Measurements from ENCODE around the gene PLEKHS1.

Gene PLEKHS1

GRCh38 chr10:113751181-113751732 lies at the start of gene PLEKHS1:
TSS of gene PLEKHS1 (plus strand) at chr10:113751682. CDS start at chr10:113755278, 3,596 bp downstream.
- DNase-seq: no peak

DNA sequence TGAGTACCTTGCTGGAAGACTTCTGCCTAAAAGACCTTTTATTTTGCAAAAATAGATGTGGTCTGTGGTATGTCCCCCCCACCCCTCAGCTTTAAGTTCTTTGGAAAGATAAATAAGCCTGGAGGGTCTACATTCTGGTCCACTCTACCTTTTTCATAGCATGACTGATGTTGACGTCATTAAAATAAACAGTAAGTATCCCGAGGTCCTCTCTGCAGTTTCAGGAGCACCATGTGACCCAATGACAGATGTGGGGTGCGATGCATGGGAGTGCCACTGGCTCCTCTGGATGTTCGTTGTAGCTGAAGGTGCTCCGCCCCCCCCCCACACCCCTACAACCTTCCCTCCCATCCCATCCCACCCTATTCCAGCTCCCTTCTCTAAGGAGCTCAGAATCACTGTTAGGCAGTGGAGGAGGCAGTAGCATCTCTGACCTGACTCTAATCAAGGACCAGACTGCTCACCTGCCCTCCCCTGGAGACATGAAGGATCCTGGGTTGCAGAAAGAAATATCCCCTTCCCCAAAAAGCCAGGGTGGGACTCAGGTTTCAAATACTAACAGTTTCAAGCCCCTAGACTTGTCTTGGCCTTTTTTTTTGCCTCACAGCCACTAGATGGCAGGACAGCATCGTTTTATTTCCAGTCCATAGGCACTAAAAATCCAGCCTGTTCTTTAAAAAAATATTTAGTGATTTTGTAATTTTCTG lies 46.7 kb upstream of the PLEKHS1 start:
- no peak for DNase-seq

DNA sequence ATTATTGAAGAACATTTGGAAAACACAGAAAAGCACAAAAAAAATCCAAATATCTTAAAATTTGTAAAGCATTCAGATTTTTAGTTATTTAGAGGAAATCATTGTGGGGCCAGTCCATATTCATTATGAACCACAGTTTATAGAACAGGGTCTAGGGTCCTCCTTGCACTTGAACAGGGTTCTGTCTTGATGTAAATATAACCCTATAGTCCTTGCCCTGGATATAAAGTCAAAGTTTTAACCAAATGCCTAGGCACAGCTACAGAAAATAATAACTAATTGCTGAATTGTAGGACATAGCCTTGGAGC lies 46.2 kb upstream of the PLEKHS1 start:
- DNase-seq: no peak

DNA sequence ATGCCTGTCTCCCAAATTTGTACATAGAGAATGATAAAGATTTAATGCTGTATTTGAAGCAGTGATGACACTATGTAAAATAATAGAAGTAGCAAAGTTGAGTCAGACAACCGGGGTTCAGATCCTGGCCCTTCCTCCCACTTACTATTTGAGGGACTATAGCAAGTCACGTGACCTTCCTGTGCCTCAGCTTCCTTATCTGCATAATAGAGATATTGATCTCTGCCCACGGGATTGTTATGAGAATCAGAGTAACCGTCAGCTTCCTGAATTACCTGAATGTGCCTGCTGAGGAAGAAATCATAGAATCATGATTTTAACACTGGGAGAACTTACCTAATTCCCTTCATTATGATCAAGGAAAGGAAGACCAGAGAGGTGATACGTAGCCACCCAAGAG lies 44.9 kb upstream of the PLEKHS1 start:
- DNase-seq: no peak

- no peak for DNase-seq
These were observed 42.8 kb upstream of the PLEKHS1 start for GRCh38 chr10:113708640-113709039.

DNA sequence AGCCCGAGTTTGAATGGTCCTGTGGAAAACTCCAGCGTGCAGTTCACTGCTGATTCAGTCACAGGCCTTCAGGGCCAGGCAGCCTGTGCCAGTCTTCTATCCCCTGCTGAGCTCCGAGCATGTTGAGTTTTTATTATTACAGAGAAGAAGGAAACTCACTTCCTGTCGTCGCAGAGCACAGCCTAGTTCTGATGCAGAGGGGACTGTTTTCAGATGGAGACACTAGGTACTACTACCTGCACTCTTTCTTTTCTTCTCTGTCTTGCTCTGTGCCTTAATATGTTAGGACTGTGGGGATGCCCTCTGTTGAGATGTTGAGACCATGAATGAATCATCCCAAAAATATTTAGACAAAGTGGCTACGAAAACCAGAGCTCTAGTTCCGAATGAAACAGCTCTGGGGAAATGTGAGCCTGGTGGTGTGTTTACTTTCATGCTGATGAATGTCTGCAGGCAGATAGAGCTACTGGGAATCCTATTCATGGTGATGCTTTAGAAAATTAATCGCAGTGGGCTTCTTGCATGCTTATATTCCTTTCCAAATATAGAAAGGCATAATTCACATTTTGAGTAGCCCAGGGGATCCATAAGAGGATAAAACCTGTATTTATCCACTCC lies 42.2 kb upstream of the PLEKHS1 start:
- no peak for DNase-seq

DNA sequence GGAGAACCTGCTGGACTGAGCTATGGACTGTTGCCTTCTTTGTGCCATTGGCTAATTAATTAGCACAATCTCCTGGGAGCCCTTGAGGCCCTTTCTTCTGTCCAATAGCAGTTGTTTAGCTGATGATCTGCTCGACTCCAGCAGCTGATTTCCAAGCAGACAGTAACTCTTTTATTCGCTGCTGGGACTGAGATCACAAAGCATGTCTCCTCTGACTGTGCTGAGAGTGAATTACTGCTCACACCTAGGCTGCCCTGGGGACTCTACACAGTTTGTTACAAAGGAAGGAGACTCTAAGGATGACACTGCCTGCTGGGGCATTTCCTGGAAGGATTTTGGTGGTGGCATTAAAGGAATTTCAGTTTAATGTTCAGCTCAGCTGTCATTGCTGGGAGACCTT lies 40.3 kb upstream of the PLEKHS1 start:
- DNase-seq: no peak

- DNase-seq: no peak
These were observed 39.5 kb upstream of the PLEKHS1 start for GRCh38 chr10:113712024-113712423.

- no peak for DNase-seq
These were observed 38.5 kb upstream of the PLEKHS1 start for GRCh38 chr10:113712755-113713639.

- no peak for DNase-seq
These were observed 37.9 kb upstream of the PLEKHS1 start for GRCh38 chr10:113713640-113713982.

DNA sequence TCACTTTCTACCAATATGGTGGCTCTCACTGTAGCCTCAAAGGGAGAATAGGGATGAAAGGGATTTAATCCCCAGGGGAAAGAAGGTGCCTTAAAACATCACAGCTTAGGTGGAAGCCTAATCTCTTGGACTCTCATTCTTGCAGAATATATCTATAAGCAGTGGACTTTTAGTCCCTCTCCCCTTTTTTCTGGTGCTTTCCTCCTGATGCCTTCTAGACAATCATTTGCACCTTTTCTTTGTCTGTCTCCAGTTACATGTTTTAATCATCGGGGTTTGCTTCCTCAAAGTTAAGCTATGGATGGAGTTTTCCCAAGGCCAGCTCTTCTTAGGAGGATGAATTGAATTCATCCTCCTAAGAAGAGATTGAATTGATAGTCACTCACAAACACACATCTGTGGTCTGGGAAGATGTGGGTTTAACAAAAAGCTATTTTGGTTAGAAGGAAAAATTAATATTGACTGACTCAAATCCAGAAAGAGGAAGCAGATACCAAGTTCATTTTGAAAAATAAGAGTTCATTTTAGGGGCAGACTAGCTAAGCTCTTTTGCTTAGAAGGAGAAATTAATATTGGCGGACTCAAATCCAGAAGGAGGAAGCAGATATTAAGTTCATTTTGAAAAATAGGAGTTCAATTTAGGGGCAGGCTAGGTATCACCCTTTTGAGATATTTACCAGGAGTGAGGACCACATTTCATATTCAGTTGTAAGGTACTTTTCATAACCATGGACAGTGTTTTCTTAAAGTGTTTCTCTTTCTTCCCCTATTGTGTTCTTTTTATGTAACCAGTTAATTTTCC lies 35.2 kb upstream of the PLEKHS1 start:
- no peak for DNase-seq

GRCh38 chr10:113718969-113719822 lies 32.3 kb upstream of the PLEKHS1 start:
- no peak for DNase-seq

DNA sequence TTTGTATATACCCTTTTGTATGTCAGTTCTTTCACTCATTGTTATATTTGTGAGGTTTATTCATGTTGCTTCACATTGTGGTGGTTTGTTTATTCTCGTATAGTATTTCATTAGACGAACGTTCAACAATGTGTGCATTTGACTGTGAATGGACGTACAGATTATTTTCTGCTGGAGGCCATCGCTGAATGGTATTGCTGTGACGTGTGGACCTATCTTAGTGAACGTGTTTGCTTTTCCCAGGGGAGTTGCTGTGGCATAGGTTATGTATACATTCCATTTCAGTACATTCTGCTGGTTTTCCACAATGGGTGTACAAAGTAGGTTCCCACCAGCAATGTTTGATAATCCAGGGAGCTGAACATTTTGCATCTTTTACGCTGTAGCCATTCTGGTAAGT lies 31.1 kb upstream of the PLEKHS1 start:
- no peak for DNase-seq

GRCh38 chr10:113732160-113732881 lies 19.2 kb upstream of the PLEKHS1 start:
- DNase-seq: no peak

DNA sequence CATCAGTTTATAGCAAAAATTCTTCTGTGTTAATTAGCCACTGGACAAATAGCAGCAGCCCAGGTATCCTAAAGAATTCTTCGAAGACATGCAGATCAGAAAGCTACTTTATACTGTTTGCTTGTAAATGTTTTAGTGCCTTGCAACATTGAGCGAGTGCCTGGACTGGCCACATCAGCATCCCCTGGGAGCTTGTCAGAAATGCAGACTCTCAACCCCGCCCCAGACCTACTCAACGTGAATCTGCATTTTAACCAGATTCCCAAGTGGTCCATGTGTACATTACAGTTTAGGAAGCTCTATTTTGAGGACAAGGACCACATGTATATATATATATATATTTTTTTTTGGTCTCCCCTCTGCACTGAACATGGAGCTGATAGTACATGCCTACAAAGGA lies 18.5 kb upstream of the PLEKHS1 start:
- DNase-seq: no peak

DNA sequence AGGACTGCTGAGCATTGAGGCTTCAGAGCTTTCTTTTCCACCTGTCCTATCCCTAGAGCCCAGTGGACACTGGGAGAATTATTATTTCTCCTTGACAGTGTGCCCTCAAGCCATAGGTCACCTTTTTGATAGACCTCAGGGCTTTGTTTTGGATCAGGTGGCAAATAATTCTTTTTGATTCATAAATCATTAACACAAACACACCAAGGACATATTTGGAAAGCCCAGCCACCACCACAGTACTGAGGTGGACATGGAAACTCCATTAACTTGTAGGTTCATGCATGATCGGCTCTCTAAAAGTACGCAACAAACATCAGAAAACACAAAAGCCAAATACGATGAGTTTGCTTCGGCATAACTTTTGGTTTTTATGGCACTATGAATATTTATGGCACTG lies 17.8 kb upstream of the PLEKHS1 start:
- no peak for DNase-seq

GRCh38 chr10:113735913-113736312 lies 15.6 kb upstream of the PLEKHS1 start:
- no peak for DNase-seq

DNA sequence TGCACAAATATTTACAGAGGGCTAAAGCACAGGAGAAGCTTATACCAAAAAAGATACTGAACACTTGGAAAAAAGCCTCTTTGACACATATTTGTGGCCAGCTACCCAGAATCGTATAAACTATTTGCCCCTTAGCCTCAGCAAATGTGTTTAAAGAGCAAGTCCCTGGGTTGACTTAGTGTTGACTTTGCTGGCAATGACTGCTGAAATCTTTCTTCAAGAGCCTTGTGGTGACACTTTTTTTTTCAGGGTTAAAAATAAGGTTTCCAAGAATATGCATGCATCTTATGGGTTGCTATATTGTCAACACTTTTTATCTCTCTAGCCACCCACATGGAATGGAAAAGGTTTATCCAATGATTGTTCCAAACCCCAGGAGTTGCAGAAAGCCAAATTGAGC lies 14.9 kb upstream of the PLEKHS1 start:
- no peak for DNase-seq

- no peak for DNase-seq
These were observed 12.5 kb upstream of the PLEKHS1 start for GRCh38 chr10:113739031-113739430.

DNA sequence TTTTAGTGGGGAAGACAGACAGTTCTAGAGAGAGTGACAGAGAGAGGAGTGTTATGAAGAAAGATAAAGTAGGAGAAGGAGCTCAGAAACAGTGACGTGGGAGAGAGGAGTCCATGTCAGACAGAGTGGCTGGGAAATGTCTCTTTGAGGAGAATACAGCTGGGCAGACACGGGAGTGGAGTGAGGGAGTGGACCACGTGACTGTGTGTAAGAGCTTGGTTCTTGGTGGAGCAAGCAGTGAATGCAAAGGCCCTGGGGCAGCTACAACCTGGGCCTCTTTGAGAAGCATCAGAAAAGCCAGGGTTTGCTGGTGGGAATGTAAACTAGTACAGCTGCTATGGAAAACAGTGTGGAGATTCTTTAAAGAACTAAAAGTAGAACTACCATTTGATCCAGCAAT lies 11.9 kb upstream of the PLEKHS1 start:
- DNase-seq: no peak

DNA sequence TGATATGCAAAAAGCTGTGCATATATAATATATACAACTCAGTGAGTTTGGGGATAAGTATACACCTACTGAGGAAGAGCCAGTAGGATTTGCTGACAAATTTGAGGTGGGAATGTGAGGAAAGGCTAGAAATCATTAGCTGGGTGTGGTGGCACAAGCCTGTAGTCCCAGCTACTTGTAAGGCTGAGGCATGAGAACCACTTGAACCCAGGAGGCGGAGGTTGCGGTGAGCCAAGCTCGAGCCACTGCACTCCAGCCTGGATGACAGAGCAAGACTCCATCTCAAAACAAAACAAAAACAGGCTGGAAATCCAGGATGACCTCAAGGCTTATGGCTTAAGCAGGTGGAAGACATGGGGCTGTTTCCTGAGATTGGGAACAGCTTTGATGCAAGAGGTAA lies 10.6 kb upstream of the PLEKHS1 start:
- DNase-seq: no peak
